ENCODE results near the gene COL4A6.

COL4A6 gene

GRCh38 chrX:108138814-108139702, 299.2 kb downstream of the COL4A6 start:
- DNase-seq: no peak

DNA sequence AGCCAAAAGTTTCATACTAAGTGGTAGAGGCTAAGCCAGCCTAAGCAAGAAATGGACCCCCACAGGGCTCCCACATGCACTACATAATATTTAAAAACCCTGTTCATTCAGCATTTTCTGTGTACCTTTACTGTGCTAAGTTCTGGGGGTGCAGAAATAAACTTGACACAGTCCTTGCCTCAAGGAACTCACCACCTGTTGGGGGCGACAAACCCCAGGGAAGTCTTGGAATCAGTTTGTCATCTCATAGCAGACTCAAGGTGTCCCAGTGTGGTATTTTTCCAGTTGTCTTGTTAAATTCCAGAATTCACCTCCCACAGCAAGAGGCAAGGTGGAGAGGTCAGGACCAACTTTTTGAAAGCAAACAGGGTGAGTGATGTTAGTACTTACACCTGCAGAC, 303.5 kb downstream of the COL4A6 start:
- DNase-seq: no peak

GRCh38 chrX:108132876-108133275, 305.3 kb downstream of the COL4A6 start:
- DNase-seq: no peak

DNA sequence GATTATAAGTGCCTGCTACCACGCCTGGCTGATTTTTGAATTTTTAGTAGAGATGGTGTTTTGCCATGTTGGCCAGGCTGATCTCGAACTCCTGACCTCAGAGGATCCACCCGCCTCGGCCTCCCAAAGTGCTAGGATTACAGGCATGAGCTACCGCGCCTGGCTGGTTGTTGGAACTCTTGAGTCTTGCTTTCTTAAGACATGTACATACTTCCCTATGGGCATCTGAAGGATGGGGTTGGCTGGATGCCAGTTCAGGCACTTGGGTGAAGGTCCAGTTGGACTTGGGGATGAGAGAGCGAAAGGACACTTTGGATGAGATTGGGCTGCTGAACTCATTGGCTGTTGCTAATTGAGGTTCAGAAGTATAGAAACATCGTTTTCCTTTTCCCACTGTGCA, 306.2 kb downstream of the COL4A6 start:
- no peak for DNase-seq

DNA sequence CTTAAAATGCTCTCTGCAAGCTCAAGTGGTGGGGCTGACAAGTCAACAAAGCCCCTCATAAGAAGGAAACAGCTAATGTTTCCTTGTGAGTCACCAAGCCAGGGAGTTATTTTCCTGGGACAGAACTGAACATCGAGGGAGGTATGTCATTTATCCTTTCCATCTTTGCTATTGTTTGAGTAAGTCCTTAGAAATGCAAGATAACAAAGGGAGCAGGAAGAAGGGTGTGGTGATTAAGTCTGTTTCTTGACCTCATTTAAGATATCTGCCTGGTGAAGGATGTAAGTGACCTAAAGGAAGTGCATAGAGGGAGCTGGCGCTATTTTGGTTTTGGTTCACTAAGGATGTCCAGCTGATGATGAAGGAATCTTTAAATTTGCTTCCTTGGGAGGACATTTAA, 306.8 kb downstream of the COL4A6 start:
- DNase-seq: no peak

DNA sequence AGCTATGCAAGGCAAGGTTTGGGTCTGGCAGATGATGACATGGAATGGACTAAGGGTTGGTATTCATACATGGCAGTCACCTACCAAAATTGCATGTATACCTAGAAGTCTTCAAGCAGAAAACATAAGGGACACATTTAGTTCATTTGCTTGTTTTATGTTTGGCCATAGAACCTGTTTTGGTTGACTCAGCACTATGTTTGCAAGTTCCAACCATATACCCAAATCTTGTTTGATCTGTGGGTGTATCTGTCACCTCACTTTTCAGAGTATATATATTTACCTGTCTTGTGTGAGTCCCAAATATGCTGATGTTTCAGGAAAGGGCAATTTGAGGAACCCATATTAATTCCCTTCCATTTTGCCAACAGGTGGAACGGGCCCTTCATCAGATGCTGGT, 307.3 kb downstream of the COL4A6 start:
- no peak for DNase-seq

GRCh38 chrX:108127152-108127551, 311.1 kb downstream of the COL4A6 start:
- DNase-seq: no peak

- DNase-seq: no peak
Measured at GRCh38 chrX:108126661-108127060, 311.6 kb downstream of the COL4A6 start.

DNA sequence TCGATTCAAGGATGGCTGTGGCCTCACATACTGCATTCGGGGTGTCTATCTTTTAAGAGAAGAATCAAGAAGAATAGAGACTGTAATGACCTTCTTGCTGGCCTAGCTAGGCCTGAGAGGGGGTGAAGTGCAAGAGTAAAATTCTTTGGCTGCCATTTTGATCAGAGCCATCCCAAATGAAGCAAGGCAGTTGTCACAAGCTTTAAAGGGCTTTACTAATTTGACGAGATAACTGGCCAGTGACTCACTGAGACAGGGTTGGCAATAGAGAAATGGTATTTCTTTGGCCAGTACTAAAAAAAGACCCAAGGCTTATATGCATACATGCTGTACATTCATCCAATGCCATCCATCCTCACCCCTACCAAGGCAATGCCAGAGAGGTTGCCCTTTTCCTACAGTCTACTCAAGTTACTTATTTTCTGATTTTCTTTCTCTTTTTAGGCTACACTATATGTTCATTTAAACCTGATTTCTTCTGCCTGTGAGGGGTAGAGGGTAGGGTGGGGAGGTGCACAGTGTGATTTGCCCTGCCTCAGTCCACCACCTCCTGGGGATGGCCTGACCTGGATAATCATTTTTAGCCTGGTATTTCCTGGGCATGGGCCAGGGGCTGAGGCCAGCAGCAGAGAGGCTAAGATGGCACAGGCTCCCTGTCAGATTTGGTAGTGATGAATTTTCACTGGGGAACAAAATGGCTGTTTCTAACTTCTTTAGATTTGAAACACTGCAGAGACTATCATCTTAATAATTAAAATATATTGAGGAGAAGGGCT, 314.4 kb downstream of the COL4A6 start:
- DNase-seq: no peak

- no peak for DNase-seq
Measured at GRCh38 chrX:108122748-108123147, 315.5 kb downstream of the COL4A6 start.

- no peak for DNase-seq
Measured at GRCh38 chrX:108121291-108121690, 316.9 kb downstream of the COL4A6 start.

DNA sequence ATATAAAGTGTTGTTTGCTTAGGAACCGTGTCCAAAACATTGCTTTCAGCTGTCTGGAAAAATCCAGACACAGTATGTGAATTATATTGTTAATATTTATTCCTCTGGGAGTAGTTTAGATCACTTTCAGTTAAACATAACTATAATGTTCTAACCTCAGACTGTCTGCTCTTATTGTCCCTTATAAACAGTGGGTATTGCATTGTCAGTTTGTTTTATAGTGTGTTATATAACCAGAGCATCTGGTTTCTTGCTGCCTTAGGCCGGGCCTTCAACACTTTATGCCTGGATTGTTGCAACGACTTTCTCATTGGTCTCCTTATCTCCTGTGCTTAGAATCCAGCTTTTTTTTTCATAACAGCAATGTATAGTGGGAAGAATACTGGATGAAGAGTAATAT, 320.2 kb downstream of the COL4A6 start:
- no peak for DNase-seq

DNA sequence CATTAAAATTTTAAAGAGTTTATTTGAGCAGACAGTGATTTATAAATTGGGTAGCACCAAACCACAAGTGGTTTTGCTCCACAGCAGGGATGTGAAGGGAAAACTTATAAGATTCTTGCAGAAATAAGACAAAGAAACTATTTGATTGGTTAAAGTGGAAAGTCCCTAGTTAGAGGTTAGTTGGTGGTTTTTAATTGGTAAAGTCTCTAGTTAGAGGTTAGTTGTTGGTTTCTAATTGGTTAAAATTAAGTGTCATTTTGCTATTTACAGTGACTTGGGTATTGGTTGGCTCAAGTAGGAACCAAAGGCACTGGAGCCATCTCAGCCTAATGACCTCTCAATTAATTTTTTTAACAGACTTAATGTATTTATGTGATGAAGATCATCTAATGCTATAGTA, 323.7 kb downstream of the COL4A6 start:
- no peak for DNase-seq

Data from activated CD4-positive, alpha-beta T cell treated with anti-CD3 and anti-CD28 coated beads, Interleukin-2, amount 50 U/mL, for 48 hours (primary cell).